Stimulated activated memory B cell treated with anti-CD40 and anti-IgM and Interleukin-4, amounts not matched to agents 10 μg/mL and 1 μg/mL and 100 μg/mL, for 72 hours (primary cell): Measurements from ENCODE around the gene RANGRF.

Experiments used
- ATAC-seq: fragments of 150-1000 bp; cut with Tn5 transposase; 2 replicates; pipeline ENCODE4 v1.10.0; 2021
- H3K27ac Mint-ChIP-seq: one replicate; pipeline ENCODE4 v1.8.0; 2022; ENCODE audit warnings: mild to moderate bottlenecking, mixed read lengths
- H3K27me3 Mint-ChIP-seq: one replicate; pipeline ENCODE4 v1.8.0; 2022; ENCODE audit warnings: mixed read lengths
- H3K36me3 Mint-ChIP-seq: one replicate; pipeline ENCODE4 v1.8.0; 2022; ENCODE audit warnings: mixed read lengths
- H3K4me1 Mint-ChIP-seq: one replicate; pipeline ENCODE4 v1.8.0; 2022; ENCODE audit warnings: mixed read lengths
- H3K4me3 Mint-ChIP-seq: one replicate; pipeline ENCODE4 v1.8.0; 2022; ENCODE audit warnings: mild to moderate bottlenecking, moderate library complexity, mixed read lengths
- H3K9me3 Mint-ChIP-seq: one replicate; pipeline ENCODE4 v1.8.0; 2022; ENCODE audit warnings: mixed read lengths

Gene RANGRF

DNA sequence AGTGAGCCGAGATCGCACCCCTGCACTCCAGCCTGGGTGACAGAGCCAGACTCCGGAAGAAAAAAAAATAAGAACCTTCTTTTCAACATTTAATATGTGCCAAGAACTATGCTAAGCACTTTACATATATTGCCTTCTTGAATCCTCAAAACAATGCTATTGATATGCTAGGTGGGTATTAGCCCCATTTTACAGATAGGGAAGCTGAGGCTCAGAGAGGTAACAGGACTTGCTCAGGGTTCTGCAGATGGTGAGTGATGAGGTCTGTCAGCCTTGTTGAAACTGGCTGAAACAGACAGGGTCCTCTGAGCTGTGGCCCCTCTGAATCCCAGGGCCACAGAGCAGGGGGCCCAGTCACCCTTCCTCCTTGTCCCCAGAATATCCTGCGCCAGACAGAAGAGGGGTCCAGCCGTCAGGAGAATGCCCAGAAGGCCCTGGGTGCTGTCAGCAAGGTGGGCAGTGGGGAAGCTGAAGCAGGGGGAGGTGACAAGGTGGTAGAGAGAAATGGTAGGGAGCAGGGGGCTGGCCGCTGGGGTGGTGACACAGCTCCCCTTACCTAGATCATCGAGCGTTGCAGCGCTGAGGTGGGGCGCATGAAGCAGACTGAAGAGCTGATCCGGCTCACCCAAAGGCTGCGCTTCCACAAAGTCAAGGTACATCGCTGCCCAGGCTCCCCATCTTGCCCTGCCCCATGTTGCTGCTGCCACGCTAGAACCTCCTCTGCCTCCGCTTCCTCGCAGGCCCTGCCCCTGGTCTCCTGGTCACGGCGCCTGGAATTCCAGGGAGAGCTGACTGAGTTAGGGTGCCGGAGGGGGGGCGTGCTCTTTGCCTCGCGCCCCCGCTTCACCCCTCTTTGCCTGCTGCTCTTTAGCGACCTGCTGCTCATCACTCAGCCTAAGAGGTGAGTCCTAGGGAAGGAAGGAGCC, 29.8 kb downstream of the RANGRF start:
- no peak for ATAC-seq
- Mint-ChIP-seq H3K4me1 (no peaks in the 10 kb centered on the region), H3K27me3 (peaks cover 79% of the 10 kb centered on the region), H3K9me3 (no peaks in the 10 kb centered on the region), H3K4me3 (no peak overlapping the region), H3K36me3 (no peaks in the 10 kb centered on the region), H3K27ac (no peak overlapping the region)

DNA sequence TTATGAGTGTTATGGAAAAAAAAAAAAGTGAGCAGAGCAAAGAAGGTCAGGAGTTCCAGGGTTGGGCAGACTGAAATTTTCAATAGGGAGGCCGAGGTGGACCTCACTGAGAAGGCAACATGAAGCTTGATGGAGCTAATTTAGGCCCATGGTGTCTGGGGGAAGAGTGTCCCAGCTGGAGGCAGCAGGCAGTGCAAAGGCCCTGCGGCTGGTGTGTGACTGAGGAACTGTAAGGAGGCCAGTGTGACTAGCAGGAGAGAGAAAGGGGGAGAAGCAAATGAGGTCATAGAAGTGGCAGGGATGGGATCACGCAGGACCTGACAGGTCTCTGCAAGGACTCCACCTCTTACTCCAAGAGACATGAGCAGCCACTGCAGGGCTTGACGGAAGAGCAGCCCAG, 31.8 kb downstream of the RANGRF start:
- Mint-ChIP-seq H3K36me3 (no peaks in the 10 kb centered on the region), H3K4me3 (no peak overlapping the region), H3K9me3 (no peaks in the 10 kb centered on the region), H3K27me3 (peaks cover 75% of the 10 kb centered on the region), H3K4me1 (peaks cover 13% of the 10 kb centered on the region), H3K27ac (no peak overlapping the region)
- ATAC-seq = no peak

DNA sequence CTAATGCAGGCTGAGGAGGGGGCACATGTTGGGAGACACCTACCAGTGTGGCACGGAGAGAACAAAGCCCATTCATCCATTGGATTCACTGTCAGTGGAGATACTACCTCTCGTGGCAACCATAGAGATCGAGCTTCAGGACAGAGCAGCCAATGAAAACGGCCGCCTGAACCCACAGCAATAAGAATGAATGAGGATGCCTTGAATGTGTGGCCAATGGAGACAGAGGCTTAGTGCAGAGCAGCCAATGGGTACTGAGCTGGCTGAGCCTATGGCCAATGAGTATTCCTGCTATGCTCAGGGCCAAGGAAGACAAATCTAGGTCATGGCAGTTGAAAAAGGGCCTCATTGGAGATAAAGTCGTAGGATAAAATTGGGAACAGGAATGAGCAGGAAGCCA, 32.5 kb downstream of the RANGRF start:
- no peaks in the 10 kb centered on the region for H3K9me3 Mint-ChIP-seq
- no peaks in the 10 kb centered on the region for H3K36me3 Mint-ChIP-seq
- peaks cover 75% of the 10 kb centered on the region for H3K27me3 Mint-ChIP-seq
- H3K27ac Mint-ChIP-seq = no peak overlapping the region
- no peak overlapping the region for H3K4me3 Mint-ChIP-seq
- H3K4me1 Mint-ChIP-seq = peaks cover 14% of the 10 kb centered on the region
- ATAC-seq = no peak

DNA sequence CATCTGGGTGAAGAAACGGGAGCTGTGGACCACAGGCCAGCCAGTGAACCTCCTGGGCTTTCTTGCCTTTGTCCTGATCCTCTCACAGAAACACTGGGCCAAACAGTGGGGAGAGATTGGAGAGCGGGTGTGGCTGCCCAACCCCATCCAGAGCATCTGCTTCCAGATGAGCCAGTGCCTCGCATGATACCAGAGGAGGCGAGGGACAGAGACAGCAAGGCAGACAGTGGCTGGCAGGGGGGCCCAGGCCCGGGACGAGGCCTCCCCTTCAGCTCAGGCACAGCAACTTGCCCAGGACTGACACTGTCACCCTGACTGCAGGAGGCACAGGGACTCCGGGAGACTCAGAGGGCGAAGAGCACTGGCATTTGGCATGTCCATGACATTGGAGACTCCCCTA, 33.6 kb downstream of the RANGRF start:
- H3K4me1 Mint-ChIP-seq = peaks cover 24% of the 10 kb centered on the region
- no peak overlapping the region for H3K4me3 Mint-ChIP-seq
- H3K9me3 Mint-ChIP-seq = no peaks in the 10 kb centered on the region
- peaks cover 77% of the 10 kb centered on the region for H3K27me3 Mint-ChIP-seq
- ATAC-seq = no peak
- no peak overlapping the region for H3K27ac Mint-ChIP-seq
- no peaks in the 10 kb centered on the region for H3K36me3 Mint-ChIP-seq

DNA sequence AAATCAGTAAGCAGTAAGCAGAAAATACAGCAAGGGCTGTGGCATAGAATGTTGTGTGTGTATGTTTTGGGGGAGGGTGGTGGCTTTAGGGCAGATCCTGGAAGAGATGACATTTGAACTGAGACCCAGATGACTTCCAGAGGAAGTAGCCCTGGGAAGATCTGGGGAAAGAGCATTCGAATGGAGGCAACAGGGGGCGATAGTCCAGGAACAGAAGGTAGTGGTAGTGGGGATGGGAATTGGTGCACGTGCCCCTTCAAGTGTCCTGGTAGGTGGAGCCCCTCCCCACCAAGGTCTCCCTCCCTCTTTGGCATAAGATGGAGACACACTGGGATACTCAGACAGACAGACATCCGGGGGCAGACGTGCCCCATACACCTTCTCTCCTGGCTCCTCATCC, 35.7 kb downstream of the RANGRF start:
- Mint-ChIP-seq H3K4me1 (peaks cover 28% of the 10 kb centered on the region), H3K9me3 (no peaks in the 10 kb centered on the region), H3K36me3 (no peaks in the 10 kb centered on the region), H3K27me3 (peaks cover 84% of the 10 kb centered on the region), H3K4me3 (no peak overlapping the region), H3K27ac (no peak overlapping the region)
- ATAC-seq = no peak

DNA sequence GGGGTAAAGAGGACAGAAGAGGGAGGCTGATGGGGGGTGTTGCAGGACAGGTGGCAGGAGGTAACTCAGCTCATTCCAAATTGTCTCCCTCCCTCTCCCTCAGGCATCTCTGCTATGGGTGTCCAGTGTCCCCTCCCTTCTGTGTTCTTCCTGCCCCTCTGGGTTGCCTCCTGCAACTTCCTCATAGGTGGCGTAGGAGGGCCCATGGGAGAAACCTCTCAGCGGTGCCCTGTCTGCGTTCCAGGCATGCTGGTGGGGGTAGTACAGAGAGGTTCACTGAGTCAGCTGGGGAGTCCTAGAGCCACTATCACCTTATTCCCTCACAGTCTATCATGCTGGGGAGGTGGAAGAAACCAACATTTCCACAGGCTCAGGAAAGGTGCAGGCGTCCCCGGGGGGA, 36.5 kb downstream of the RANGRF start:
- Mint-ChIP-seq H3K27ac (no peak overlapping the region), H3K9me3 (no peaks in the 10 kb centered on the region), H3K27me3 (peaks cover 77% of the 10 kb centered on the region), H3K4me1 (peaks cover 28% of the 10 kb centered on the region), H3K4me3 (no peak overlapping the region), H3K36me3 (no peaks in the 10 kb centered on the region)
- peak; percentile 22 for ATAC-seq

DNA sequence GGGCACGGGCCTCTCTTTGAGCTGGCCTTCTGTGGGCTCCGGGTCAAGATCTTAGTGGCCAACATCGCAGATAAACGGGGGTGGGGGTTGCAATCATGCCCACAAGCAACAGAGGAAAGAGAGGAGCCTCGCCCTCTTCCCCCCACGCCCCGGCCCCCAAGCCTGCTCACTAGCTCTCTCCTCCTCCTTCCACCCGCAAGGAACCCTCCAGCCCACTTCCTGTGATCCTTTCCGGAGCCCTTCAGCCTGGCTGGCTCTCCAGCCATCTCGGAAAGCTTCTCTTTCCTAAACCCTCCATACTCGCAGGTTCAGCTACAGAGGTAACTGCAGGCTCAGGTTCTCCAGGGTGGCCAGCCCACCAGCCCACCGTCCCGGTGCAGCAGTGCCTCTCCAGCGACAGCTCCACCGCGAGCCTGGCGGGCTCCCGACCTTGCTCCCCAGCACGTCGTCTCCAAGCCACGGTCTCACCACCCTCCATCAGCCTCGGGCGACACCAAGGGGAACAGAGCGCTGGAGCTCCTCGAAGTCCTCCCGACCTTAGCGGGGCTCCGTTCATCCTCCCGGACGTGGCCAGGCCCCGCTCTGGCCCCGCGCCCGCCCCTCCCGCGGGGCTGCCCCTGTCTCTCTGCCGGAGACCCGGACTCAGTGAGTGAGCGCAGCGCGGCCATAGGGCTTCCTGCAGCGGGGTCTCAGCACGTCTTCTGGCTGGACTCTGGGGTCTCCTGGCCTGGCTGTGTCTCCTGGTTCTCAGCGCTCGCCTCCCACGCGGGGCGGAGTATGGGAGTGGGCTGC, 38.2 kb downstream of the RANGRF start:
- Mint-ChIP-seq H3K9me3 (no peaks in the 10 kb centered on the region), H3K4me3 (peak overlapping the region; percentile 30), H3K4me1 (peaks cover 28% of the 10 kb centered on the region), H3K27ac (no peak overlapping the region), H3K36me3 (no peaks in the 10 kb centered on the region), H3K27me3 (peaks cover 76% of the 10 kb centered on the region)
- ATAC-seq = peak; percentile 45

DNA sequence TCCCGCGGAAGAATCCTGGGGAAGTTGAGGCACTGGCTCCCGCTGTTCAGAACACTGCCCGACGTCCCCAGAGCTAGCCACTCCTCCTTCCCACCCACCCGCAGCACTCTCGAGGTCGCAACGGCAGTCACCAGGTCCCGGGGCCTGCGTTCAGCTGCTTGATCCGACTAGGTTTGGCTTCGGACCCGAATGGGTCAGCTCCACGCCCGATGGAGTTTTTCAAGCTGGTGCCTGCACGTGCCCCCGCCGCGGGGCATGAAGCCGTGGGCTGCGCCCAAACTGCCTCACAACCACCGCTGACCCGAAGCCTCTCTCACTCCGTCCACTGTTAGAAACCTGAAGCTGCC, 38.8 kb downstream of the RANGRF start:
- peaks cover 28% of the 10 kb centered on the region for H3K4me1 Mint-ChIP-seq
- peaks cover 75% of the 10 kb centered on the region for H3K27me3 Mint-ChIP-seq
- peak overlapping the region; percentile 30 for H3K4me3 Mint-ChIP-seq
- H3K27ac Mint-ChIP-seq = no peak overlapping the region
- H3K9me3 Mint-ChIP-seq = no peaks in the 10 kb centered on the region
- no peaks in the 10 kb centered on the region for H3K36me3 Mint-ChIP-seq
- ATAC-seq = no peak

DNA sequence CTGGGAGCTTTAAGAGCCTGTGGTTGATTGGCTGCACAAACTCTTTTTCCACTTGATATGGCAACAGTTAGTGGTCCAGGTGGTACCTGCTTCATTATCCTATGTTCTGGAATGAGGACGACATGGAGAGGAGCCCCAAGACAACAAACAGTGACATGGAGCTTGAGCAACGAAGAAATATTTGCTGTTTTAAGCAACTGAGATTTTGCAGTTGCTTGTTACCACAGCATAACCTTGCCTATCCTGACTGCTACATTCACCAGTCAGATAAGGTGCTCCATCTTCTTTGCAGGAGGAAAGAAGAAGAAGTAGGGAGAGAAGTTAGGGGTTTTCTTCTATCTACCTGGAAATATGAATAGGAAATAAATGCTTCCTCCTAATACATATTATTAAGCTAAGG, 43.7 kb downstream of the RANGRF start:
- H3K9me3 Mint-ChIP-seq = no peaks in the 10 kb centered on the region
- H3K27me3 Mint-ChIP-seq = peaks cover 52% of the 10 kb centered on the region
- H3K36me3 Mint-ChIP-seq = no peaks in the 10 kb centered on the region
- H3K27ac Mint-ChIP-seq = no peak overlapping the region
- H3K4me1 Mint-ChIP-seq = peaks cover 3% of the 10 kb centered on the region
- no peak for ATAC-seq
- H3K4me3 Mint-ChIP-seq = no peak overlapping the region

DNA sequence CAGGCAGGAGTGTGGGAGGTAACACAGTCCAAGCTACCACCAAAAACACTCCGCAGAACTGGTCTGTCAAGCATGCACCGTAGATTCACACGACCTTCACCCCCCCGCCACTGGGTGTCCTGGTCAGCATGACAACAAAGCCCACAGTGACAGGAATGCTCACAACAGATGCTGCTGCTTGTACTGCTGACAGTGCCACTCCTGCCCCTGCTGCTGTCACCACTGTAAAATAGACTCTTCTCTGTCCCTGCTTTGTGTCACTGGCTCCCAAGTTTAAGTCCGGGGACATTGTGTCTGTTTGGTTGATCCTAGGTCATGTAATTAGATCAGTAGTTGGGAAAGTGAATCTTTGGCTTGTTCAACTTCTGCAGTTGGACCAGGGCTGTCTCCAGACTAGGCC, 44.2 kb downstream of the RANGRF start:
- no peaks in the 10 kb centered on the region for H3K9me3 Mint-ChIP-seq
- H3K4me1 Mint-ChIP-seq = peaks cover 3% of the 10 kb centered on the region
- H3K36me3 Mint-ChIP-seq = no peaks in the 10 kb centered on the region
- no peak for ATAC-seq
- H3K27ac Mint-ChIP-seq = no peak overlapping the region
- H3K27me3 Mint-ChIP-seq = peaks cover 47% of the 10 kb centered on the region
- no peak overlapping the region for H3K4me3 Mint-ChIP-seq

DNA sequence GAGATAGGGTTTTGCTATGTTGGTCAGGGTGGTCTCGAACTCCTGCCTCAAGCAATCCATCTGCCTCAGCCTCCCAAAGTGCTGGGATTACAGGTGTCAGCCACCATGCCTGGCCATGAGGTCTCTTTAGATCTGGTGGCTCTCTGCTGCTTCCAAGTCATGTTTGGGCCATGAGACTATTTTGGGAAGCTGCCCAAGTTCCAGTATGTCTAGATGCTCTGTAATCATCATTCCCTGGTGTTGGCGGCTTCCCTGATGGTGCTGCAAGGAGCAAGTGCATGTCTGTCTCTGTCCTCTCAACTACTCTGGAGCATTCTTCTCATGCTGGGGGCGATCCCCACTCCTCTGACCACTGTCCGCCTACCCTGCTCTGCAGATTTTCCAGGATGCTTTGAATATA, 44.8 kb downstream of the RANGRF start:
- H3K36me3 Mint-ChIP-seq = no peaks in the 10 kb centered on the region
- H3K27ac Mint-ChIP-seq = no peak overlapping the region
- peaks cover 9% of the 10 kb centered on the region for H3K4me1 Mint-ChIP-seq
- ATAC-seq = no peak
- H3K4me3 Mint-ChIP-seq = no peak overlapping the region
- peaks cover 41% of the 10 kb centered on the region for H3K27me3 Mint-ChIP-seq
- H3K9me3 Mint-ChIP-seq = no peaks in the 10 kb centered on the region

DNA sequence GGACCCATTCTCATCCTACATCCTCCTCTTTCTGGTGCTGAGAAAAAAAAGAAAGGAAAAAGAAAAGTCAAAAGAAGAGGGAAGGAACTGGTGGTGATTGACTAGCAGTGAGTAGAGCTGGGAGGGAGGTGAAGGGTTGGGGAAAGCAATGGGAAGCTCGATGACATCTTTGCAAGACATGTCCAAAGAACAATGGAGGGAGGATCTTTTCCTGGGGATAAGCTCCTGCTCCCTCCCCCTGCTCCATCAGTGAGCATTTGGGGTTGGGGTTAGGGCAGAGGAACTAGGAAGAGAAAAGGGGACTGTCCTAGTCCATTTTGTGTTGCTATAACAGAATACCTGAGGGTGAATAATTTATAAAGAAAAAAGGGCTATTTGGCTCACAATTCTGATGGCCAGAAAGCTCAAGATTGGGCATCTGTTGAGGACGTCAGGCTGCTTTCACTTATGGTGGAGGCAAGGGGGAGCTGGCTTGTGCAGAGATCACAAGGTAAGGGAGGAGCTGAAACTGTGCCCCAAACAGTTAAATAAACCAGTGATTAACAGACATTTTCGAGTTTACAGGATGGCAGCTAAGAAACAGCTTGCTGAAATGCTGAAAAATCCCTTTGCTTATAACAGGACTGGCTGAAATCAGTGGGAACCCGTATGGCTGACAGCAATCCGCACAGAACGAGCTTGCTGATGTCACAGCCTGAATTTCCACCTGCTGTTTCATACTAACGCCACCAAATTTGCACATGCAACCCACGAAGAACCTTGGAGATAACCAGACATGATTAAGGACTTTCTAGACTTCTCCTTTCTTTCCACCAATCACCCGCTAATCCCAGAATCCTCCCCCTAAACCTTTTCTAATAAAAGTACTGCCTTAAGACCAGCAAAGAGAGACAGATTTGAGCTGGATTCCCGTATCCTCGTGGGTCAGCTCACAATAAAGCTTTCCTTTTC, 49.6 kb downstream of the RANGRF start:
- Mint-ChIP-seq H3K9me3 (no peaks in the 10 kb centered on the region), H3K36me3 (no peaks in the 10 kb centered on the region), H3K27ac (peak overlapping the region; percentile 18), H3K4me3 (no peak overlapping the region), H3K4me1 (peaks cover 13% of the 10 kb centered on the region), H3K27me3 (peaks cover 10% of the 10 kb centered on the region)
- ATAC-seq = no peak

DNA sequence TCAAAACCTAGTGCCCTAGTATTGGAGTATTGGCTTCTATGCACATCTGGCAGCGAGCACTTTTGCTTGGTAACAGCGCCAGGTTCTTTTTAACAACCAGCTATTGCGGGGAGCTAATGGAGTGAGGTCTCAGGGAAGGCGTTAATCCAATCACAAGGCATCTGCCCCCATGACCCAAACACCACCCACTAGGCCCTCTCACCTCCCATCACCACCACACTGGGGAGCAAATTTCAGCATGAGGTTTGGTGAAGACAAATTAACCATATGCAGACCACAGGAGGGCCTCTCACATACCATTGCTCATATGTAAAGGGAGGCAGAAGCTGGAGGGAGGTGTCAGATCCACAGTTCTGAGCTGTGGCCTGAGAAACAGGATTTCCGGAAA, 50.3 kb downstream of the RANGRF start:
- no peak for ATAC-seq
- peaks cover 3% of the 10 kb centered on the region for H3K27me3 Mint-ChIP-seq
- no peak overlapping the region for H3K27ac Mint-ChIP-seq
- H3K4me3 Mint-ChIP-seq = no peak overlapping the region
- H3K9me3 Mint-ChIP-seq = no peaks in the 10 kb centered on the region
- peaks cover 13% of the 10 kb centered on the region for H3K4me1 Mint-ChIP-seq
- H3K36me3 Mint-ChIP-seq = no peaks in the 10 kb centered on the region

DNA sequence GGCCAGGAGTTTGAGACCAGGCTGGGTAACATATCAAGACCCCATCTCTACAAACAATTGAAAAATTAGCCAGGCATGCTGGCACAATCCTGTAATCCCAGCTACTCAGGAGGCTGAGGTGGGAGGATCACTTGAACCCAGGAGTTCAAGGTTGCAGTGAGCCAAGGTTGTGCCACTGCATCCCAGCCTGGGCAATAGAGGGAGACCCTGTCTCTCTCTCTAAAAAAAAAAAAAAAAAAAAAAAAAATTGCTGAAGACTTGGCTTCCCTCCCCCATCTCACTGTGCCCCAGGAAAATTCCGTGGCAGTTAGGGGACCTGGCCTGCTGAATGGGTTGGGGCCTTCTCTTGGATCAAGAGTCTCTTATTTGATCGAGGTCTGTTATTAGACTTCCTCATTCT, 51.1 kb downstream of the RANGRF start, which contains the start of gene ODF4:
ODF4 (plus strand) TSS at position 301 of the 400 bp plus-strand sequence. CDS start 212 bp downstream, outside the sequence.
- Mint-ChIP-seq H3K36me3 (no peaks in the 10 kb centered on the region), H3K4me3 (no peak within 1 kb of the TSS), H3K27ac (no peak within 1 kb of the TSS), H3K27me3 (no peaks in the 10 kb centered on the region), H3K4me1 (peaks cover 13% of the 10 kb centered on the region), H3K9me3 (no peaks in the 10 kb centered on the region)
- ATAC-seq = no peak
